Stomach (tissue), 9 donors: ENCODE data around the gene GPC5. TPM values are rescaled to one million over a fixed set of nuclear protein-coding genes. Genes with fewer than 3 reads are reported as not detected.

Experiments
- DNase-seq, 2 donors: peaks; one replicate each; pipeline versions ENCODE4 v3.0.0 to v3.0.0-alpha.2; 2013 to 2019
- H3K27ac ChIP-seq, 5 donors: fragments of 200-600 bp in 4 of 5; sonication (generic) in 4 of 5; one replicate each; pipeline ENCODE4 v1.5.1; 2013 to 2019; ENCODE audit warnings: mild to moderate bottlenecking in 1 of 5, moderate library complexity in 1 of 5
- H3K27me3 ChIP-seq, 3 donors: fragments of 200-600 bp; sonication (generic); one replicate each; pipeline ENCODE4 v1.5.1; 2017 to 2019; ENCODE audit warnings: mixed run types in 1 of 3
- H3K36me3 ChIP-seq, 4 donors: fragments of 200-600 bp; sonication (generic); 1 replicate in 3 of 4; 2 replicates in 1 of 4; pipeline ENCODE4 v1.5.1; 2016 to 2019
- H3K4me1 ChIP-seq, 4 donors: fragments of 200-600 bp; sonication (generic); one replicate each; pipeline ENCODE4 v1.5.1; 2016 to 2019
- H3K4me3 ChIP-seq, 4 donors: fragments of 200-600 bp; sonication (generic) in 3 of 4; one replicate each; pipeline ENCODE4 v1.5.1; 2016 to 2019; ENCODE audit warnings: mild to moderate bottlenecking in 1 of 4
- H3K9me3 ChIP-seq, 4 donors: fragments of 200-600 bp; sonication (generic); one replicate each; pipeline ENCODE4 v1.5.1; 2016 to 2019
- EP300 ChIP-seq: sonication (generic); formaldehyde crosslinking; IDR thresholded peaks from one replicate; pipeline ENCODE4 v1.6.1; 2017; ENCODE audit warnings: antibody characterized with exemption
- POLR2A ChIP-seq, 4 donors: fragments of 450-650 bp; IDR thresholded peaks; one replicate each; pipeline ENCODE4 v1.6.1; 2016; ENCODE audit warnings: antibody characterized with exemption in 4 of 4, control low read depth in 2 of 4, mild to moderate bottlenecking in 1 of 4, moderate library complexity in 1 of 4
- POLR2AphosphoS5 ChIP-seq, 3 donors: sonication (generic); formaldehyde crosslinking; IDR thresholded peaks; one replicate each; pipeline ENCODE4 v1.6.1; 2016; ENCODE audit warnings: antibody characterized with exemption in 3 of 3
- WGBS, 5 donors: extraction: QIAGEN DNeasy Blood & Tissue Kit in 3 of 5; methylation state at CpG; one replicate each; pipeline versions ENCODE4 v1.1.5 to v1.1.7; 2013 to 2018; 5-methylcytosine and 5-hydroxymethylcytosine counted together
- intact Hi-C: fragments of 100-400 bp; cut with DNase I; formaldehyde crosslinking; loops from one replicate; pipeline ENCODE4 v1.15.1; 2023; ENCODE audit warnings: low total_unique reads
- polyA plus RNA-seq, 3 donors: library from polyadenylated mRNA; stranded (reverse); fragments of 200-250 nt; gene quantifications; one replicate each; pipeline ENCODE4 v1.2.3, GENCODE V29; 2013
- total RNA-seq, 5 donors: library from RNA; depleted of rRNA; stranded (reverse); fragments of >200 nt; gene quantifications; one replicate each; pipeline versions ENCODE4 v1.1.0 to v1.2.3, GENCODE V29; 2014 to 2016
- TF ChIP-seq, protein P1 (sequence below), 7 experiments: fragments of 450-650 bp in 4 of 7; fragments of 200-600 bp in 3 of 7; sonication (generic) in 3 of 7; IDR thresholded peaks; one replicate each; pipeline ENCODE4 v1.5.1; 2016 to 2019; ENCODE audit warnings: antibody characterized with exemption in 7 of 7, control low read depth in 2 of 7, mild to moderate bottlenecking in 1 of 7
- donor health status: healthy with polysubstance abuse.
- donor health status: Bipolar disorder and iron deficiency.
- donor health status: healthy.

The GPC5 gene
- total and polyA plus RNA-seq, 8 donors: 0.87 to 2.8 TPM; not detected in 6

DNA sequence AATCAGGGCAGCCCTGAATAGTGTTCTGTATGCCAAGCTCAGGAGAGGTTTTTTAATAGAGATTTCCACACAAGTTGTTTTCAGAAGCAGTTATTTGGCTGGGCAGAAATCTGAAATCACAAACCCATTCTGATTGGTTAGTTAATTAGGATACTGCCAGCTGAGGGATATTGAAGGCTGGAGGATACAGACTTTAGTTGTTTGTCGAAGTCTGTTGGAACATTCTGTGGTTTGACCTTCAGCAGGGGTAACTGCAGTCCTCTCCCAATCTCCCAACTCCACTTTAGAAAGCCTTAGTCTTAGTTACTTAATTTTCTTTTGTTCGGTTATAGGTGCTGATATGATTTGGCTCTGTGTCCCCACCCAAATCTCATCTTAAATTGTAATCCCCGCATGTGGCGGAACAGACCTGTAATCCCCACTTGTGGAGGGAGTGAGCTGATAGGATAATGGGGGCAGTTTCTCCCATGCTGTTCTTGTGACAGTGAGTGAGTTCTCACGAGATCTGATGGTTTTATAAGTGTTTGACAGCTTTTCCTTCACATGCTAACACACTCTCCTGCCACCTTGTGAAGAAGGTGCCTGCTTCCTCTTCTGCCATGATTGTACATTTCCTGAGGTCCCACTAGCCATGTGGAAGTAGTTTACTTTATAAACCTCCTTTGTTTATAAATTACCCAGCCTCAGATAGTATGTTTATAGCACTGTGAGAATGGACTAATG, 169.2 kb downstream of the GPC5 start:
- DNase-seq: no peak
- no peaks in the 10 kb centered on the region for H3K4me1 ChIP-seq
- TF ChIP-seq POLR2A (IDR thresholded peaks at IDR 0.05) (no peak), EP300 (no peak), POLR2AphosphoS5 (IDR thresholded peaks at IDR 0.05) (no peak)
- TF ChIP-seq, protein P1, sequence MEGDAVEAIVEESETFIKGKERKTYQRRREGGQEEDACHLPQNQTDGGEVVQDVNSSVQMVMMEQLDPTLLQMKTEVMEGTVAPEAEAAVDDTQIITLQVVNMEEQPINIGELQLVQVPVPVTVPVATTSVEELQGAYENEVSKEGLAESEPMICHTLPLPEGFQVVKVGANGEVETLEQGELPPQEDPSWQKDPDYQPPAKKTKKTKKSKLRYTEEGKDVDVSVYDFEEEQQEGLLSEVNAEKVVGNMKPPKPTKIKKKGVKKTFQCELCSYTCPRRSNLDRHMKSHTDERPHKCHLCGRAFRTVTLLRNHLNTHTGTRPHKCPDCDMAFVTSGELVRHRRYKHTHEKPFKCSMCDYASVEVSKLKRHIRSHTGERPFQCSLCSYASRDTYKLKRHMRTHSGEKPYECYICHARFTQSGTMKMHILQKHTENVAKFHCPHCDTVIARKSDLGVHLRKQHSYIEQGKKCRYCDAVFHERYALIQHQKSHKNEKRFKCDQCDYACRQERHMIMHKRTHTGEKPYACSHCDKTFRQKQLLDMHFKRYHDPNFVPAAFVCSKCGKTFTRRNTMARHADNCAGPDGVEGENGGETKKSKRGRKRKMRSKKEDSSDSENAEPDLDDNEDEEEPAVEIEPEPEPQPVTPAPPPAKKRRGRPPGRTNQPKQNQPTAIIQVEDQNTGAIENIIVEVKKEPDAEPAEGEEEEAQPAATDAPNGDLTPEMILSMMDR (IDR thresholded peaks at IDR 0.05): no peak
- H3K36me3 ChIP-seq: no peaks in the 10 kb centered on the region
- WGBS, 5 donors: 73 to 83% (median 77%) methylated on average over 5 of the region's 5 CpGs
- no peaks in the 10 kb centered on the region for H3K9me3 ChIP-seq
- H3K27me3 ChIP-seq: no peaks in the 10 kb centered on the region
- intact Hi-C loops: no loop called here
- H3K27ac ChIP-seq: no peak overlapping the region
- no peak overlapping the region for H3K4me3 ChIP-seq

DNA sequence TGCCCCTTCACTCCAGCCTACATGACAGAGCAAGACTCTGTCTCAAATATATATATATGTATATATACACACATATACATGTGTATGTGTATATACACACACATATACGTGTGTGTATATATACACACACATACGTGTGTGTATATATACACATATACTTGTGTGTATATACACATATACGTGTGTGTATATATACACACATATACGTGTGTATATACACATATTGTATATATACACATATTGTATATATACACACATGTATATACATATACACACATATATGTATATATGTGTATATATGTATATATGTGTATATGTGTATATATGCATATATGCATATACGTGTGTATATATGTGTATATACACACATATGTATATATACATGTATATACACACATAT, 173.3 kb downstream of the GPC5 start:
- TF ChIP-seq, protein P1 (IDR thresholded peaks at IDR 0.05): no peak
- no peak for TF ChIP-seq POLR2A (IDR thresholded peaks at IDR 0.05)
- TF ChIP-seq POLR2AphosphoS5 (IDR thresholded peaks at IDR 0.05): no peak
- TF ChIP-seq EP300: no peak
- Histone ChIP-seq H3K27ac (no peak overlapping the region), H3K36me3 (no peaks in the 10 kb centered on the region), H3K4me3 (no peak overlapping the region), H3K9me3 (no peaks in the 10 kb centered on the region), H3K27me3 (no peaks in the 10 kb centered on the region), H3K4me1 (no peaks in the 10 kb centered on the region)
- intact Hi-C loops: no loop called here
- DNase-seq: no peak
- WGBS, 5 donors: 78 to 93% (median 92%) methylated on average over 5 of the region's 5 CpGs

GRCh38 chr13:91572439-91572838, 174.0 kb downstream of the GPC5 start:
- intact Hi-C loops: no loop called here
- WGBS, 5 donors: 29 to 72% (median 35%) methylated on average over 1 of the region's 1 CpG
- no peak for TF ChIP-seq POLR2A (IDR thresholded peaks at IDR 0.05)
- no peak for TF ChIP-seq EP300
- TF ChIP-seq POLR2AphosphoS5 (IDR thresholded peaks at IDR 0.05): no peak
- TF ChIP-seq, protein P1 (IDR thresholded peaks at IDR 0.05): no peak

DNA sequence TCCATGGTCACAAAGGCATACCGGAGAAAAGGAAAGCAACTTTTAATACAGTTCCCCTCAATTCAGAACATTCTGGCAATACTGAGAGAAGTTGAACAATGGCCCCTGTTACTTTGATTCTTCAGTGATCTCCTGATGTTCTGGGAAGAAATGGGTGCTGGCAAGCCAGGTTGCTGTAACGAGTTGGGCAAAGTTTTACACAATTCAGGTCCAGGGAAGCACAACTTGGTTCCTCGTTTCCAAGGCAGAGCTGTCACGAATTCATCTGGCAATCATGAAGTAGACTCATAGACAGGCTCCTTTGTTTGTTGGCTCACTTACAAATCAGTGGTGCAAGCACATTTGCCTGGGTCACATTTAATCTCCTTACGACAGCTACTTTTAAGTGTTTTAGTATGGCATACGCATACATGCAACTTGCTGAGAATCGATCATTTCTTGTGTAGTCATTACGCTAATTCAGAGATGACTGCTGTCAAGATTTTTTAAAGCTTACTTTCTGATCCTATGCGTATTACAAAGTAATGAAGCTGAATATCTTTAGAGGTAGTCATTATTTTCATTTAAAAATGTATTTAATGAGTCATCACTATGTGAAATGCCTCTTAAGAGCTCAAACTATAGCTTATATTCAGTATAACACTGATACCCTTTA, 174.7 kb downstream of the GPC5 start:
- H3K27ac ChIP-seq: no peak overlapping the region
- H3K4me3 ChIP-seq: no peak overlapping the region
- H3K27me3 ChIP-seq: no peaks in the 10 kb centered on the region
- WGBS, 5 donors: 82 to 86% (median 84%) methylated on average over 9 of the region's 9 CpGs
- H3K9me3 ChIP-seq: peaks cover 0 to 4% (median 1%) of the 10 kb centered on the region in 4 donors
- DNase-seq: no peak
- TF ChIP-seq POLR2A (IDR thresholded peaks at IDR 0.05) (no peak), EP300 (no peak), POLR2AphosphoS5 (IDR thresholded peaks at IDR 0.05) (no peak)
- TF ChIP-seq, protein P1 (IDR thresholded peaks at IDR 0.05): no peak
- intact Hi-C loops: no loop called here
- H3K36me3 ChIP-seq: no peaks in the 10 kb centered on the region
- no peaks in the 10 kb centered on the region for H3K4me1 ChIP-seq

More at GRCh38 chr13:91572439-91572838, 174.0 kb downstream of the GPC5 start:
- Histone ChIP-seq H3K4me3 (no peak overlapping the region), H3K27ac (no peak overlapping the region), H3K4me1 (no peaks in the 10 kb centered on the region), H3K36me3 (no peaks in the 10 kb centered on the region), H3K9me3 (no peaks in the 10 kb centered on the region), H3K27me3 (no peaks in the 10 kb centered on the region)
- DNase-seq: no peak
